Measurements from ENCODE around the gene KRTAP9-1. TPM values are rescaled to one million over a fixed set of nuclear protein-coding genes. Genes with fewer than 3 reads are reported as not detected.
"Not testable (repeated sequence)": the region's sequence is repeated elsewhere in the genome, so short reads cannot be mapped to it uniquely, and the experiment has no call there.

Gene KRTAP9-1
- total RNA-seq, 1 donor from 2014 or later = not detected

- Histone ChIP-seq H3K9me3 (peaks cover 14% of the 10 kb centered on the region), H3K4me1 (no peaks in the 10 kb centered on the region), H3K27ac (no peak overlapping the region), H3K4me3 (no peak overlapping the region), H3K27me3 (ENCODE audit: low read depth) (no peaks in the 10 kb centered on the region), H3K36me3 (no peaks in the 10 kb centered on the region)
- intact Hi-C loops (cut with DNase I) = no loop called here
- TF ChIP-seq CTCF (IDR thresholded peaks at IDR 0.05) = no peak
- no peak for DNase-seq
- no peak for ATAC-seq
Measured at GRCh38 chr17:41147531-41148204, 42.0 kb upstream of the KRTAP9-1 start.

GRCh38 chr17:41148971-41149651 is 40.6 kb upstream of the KRTAP9-1 start:
- DNase-seq; ATAC-seq; H3K9me3 ChIP-seq; H3K27me3 ChIP-seq (ENCODE audit: low read depth); intact Hi-C loops (cut with DNase I); H3K27ac ChIP-seq; H3K4me1 ChIP-seq; H3K36me3 ChIP-seq; H3K4me3 ChIP-seq: not testable (repeated sequence)

- Histone ChIP-seq H3K36me3 (no peaks in the 10 kb centered on the region), H3K4me1 (no peaks in the 10 kb centered on the region), H3K4me3 (no peak within 1 kb of the TSS), H3K27ac (no peak within 1 kb of the TSS), H3K27me3 (ENCODE audit: low read depth) (peaks cover 4% of the 10 kb centered on the region), H3K9me3 (no peaks in the 10 kb centered on the region)
- ATAC-seq (no peak), DNase-seq (no peak)
- intact Hi-C loops (cut with DNase I) = no loop called here
- TF ChIP-seq CTCF (IDR thresholded peaks at IDR 0.05) = no peak
Measured at GRCh38 chr17:41149652-41149985, 40.1 kb upstream of the KRTAP9-1 start, which contains the start of gene KRTAP4-5. TSS of gene KRTAP4-5 (minus strand) at chr17:41149825. CDS start at chr17:41149767, 58 bp downstream.

- TF ChIP-seq CTCF (IDR thresholded peaks at IDR 0.05) = no peak
Measured at GRCh38 chr17:41150026-41150425, 39.7 kb upstream of the KRTAP9-1 start.

GRCh38 chr17:41151525-41151924 is 38.2 kb upstream of the KRTAP9-1 start:
- Histone ChIP-seq H3K27me3 (ENCODE audit: low read depth) (peaks cover 7% of the 10 kb centered on the region), H3K4me1 (no peaks in the 10 kb centered on the region), H3K27ac (no peak overlapping the region), H3K36me3 (no peaks in the 10 kb centered on the region), H3K9me3 (no peaks in the 10 kb centered on the region), H3K4me3 (no peak overlapping the region)
- DNase-seq (no peak), ATAC-seq (no peak)
- TF ChIP-seq CTCF (IDR thresholded peaks at IDR 0.05) = no peak
- intact Hi-C loops (cut with DNase I) = no loop called here

More at GRCh38 chr17:41150026-41150425, 39.7 kb upstream of the KRTAP9-1 start:
- Histone ChIP-seq H3K27me3 (ENCODE audit: low read depth) (peaks cover 4% of the 10 kb centered on the region), H3K4me3 (no peak overlapping the region), H3K4me1 (no peaks in the 10 kb centered on the region), H3K36me3 (no peaks in the 10 kb centered on the region), H3K27ac (no peak overlapping the region), H3K9me3 (no peaks in the 10 kb centered on the region)
- intact Hi-C loops (cut with DNase I) = no loop called here
- ATAC-seq (no peak), DNase-seq (no peak)

GRCh38 chr17:41153856-41154255 is 35.8 kb upstream of the KRTAP9-1 start:
- ATAC-seq = no peak
- TF ChIP-seq CTCF (IDR thresholded peaks at IDR 0.05) = no peak

GRCh38 chr17:41160190-41160589 is 29.5 kb upstream of the KRTAP9-1 start:
- ATAC-seq; H3K27ac ChIP-seq; H3K4me1 ChIP-seq; DNase-seq; H3K9me3 ChIP-seq; H3K4me3 ChIP-seq; H3K36me3 ChIP-seq; intact Hi-C loops (cut with DNase I); H3K27me3 ChIP-seq (ENCODE audit: low read depth): not testable (repeated sequence)

More at GRCh38 chr17:41153856-41154255, 35.8 kb upstream of the KRTAP9-1 start:
- intact Hi-C loops (cut with DNase I) = no loop called here
- no peaks in the 10 kb centered on the region for H3K36me3 ChIP-seq
- H3K27ac ChIP-seq = no peak overlapping the region
- H3K4me1 ChIP-seq = no peaks in the 10 kb centered on the region
- peaks cover 12% of the 10 kb centered on the region for H3K27me3 ChIP-seq (ENCODE audit: low read depth)
- no peak overlapping the region for H3K4me3 ChIP-seq
- no peak for DNase-seq
- H3K9me3 ChIP-seq = no peaks in the 10 kb centered on the region
